Epidermal melanocyte (primary cell): ENCODE data around the gene CHRNA1.
"Not testable (repeated sequence)": the region's sequence is repeated elsewhere in the genome, so short reads cannot be mapped to it uniquely, and the experiment has no call there.

ENCODE experiments used
- DNase-seq: peaks from one replicate; pipeline ENCODE4 v3.0.0; 2011; ENCODE audit warnings: low spot score; ENCODE audit not compliant: insufficient read length

CHRNA1 gene

DNA sequence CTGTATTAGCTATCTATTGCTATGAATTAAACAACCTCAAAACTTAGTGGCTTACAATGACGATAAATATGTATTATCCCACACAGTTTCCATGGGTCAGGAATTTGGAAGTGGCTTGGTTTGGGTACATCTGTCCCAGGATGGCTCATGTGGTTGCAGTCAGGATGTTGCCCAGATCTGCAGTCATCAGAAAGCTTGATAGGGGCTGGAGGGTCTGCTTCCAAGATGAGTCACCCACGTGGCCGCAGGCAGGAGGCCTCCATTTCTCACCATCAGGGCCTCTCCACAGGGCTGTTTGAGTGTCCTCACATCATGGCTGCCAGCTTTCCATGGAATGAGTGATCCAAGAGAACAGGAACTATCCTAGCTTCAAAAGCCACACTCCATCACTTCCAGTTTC lies 46.4 kb downstream of the CHRNA1 start:
- no peak for DNase-seq

- DNase-seq, result no peak
Measured at GRCh38 chr2:174717273-174717672, 47.0 kb downstream of the CHRNA1 start.

GRCh38 chr2:174716785-174717184 lies 47.5 kb downstream of the CHRNA1 start:
- DNase-seq, result no peak

- no peak for DNase-seq
Measured at GRCh38 chr2:174713686-174714085, 50.6 kb downstream of the CHRNA1 start.

DNA sequence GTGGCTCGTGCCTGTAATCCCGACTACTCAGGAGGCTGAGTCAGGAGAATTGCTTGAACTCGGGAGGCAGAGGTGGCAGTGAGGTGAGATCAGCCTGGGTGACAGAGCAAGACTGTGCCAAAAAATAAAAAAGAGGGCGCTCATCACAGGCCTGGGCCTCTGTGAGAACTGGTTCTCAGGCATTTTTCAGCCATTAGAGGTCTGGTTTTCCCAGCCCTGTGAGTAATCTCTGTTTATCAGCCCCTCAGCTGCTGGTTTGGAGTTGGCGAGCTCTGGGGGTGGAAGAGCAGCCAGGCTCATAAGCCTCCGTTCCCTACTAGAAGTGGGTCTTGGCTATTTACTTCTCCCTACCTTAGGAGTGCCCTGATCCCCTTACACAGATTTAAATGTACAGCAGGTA lies 53.1 kb downstream of the CHRNA1 start:
- DNase-seq, result no peak

DNA sequence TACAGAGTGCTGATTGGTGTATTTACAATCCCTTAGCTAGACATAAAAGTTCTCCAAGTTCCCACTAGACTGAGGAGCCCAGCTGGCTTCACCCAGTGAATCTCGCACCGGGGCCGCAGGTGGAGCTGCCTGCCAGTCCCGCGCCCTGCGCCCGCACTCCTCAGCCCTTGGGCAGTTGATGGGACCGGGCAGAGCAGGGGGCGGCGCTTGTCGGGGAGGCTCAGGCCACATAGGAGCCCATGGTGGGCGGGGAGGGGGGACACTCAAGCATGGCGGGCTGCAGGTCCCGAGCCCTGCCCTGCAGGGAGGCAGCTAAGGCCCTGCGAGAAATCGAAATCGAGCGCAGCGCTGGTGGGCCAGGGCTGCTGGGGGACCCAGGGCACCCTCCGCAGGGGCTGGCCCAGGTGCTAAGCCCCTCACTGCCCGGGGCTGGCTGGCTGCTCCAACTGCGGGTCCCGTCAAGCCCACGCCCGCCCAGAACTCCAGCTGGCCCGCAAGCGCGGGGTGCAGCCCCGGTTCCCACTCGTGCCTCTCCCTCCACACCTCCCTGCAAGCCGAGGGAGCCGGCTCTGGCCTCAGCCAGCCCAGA lies 54.8 kb downstream of the CHRNA1 start:
- not testable (repeated sequence) for DNase-seq

DNA sequence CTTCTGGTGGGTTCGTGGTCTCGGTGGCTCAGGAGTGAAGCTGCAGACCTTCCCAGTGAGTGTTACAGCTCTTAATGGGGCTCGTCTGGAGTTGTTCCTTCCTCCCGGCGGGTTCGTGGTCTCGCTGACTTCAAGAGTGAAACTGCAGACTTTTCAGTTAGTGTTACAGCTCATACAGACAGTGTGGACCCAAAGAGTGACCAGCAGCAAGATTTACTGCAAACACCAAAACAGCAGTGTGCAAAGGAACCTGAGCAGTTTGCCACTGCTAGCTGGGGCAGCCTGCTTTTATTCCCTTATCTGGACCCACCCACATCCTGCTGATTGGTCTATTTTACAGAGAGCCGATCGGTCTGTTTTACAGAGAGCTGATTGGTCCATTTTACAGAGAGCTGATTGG lies 55.6 kb downstream of the CHRNA1 start:
- DNase-seq, result no peak

GRCh38 chr2:174705321-174705720 lies 59.0 kb downstream of the CHRNA1 start:
- no peak for DNase-seq

- DNase-seq, result no peak
Measured at GRCh38 chr2:174704642-174705041, 59.6 kb downstream of the CHRNA1 start.

DNA sequence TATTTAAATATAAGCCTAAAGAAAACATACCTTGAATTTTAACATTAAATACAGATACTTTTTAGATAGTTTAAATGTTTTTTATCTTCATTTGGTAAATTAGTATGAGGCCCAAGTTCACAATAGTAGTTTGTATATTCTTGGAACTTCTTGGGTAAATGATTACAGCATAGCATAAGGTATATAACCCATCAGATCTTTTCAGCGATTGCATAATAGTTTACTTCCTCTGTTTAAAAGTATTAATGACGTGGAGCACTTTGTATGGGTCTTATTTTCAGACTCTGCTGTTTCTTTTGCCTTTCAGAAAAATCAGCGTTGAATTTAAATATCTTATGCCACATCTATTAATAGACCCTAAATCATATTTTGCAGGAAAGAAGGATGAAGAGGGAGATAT lies 60.2 kb downstream of the CHRNA1 start:
- no peak for DNase-seq

DNA sequence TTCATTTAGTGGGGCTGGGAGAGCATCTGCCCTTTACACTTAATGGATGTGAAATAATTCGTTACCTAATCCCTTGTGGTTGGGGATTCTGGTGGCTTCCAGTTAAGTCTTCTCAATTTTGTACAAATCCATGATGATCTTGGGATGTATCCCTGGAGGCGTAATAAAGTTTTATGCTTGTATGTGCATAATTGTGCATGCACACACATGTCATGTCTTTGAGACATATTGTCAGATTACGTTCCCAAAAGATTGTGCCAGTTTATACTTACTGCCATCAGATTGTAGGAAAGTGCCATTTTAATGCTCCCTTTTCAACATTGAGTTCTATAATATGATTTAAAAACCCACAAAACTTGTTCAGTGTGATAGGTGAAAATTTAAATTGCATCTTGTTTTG lies 60.8 kb downstream of the CHRNA1 start:
- no peak for DNase-seq

DNA sequence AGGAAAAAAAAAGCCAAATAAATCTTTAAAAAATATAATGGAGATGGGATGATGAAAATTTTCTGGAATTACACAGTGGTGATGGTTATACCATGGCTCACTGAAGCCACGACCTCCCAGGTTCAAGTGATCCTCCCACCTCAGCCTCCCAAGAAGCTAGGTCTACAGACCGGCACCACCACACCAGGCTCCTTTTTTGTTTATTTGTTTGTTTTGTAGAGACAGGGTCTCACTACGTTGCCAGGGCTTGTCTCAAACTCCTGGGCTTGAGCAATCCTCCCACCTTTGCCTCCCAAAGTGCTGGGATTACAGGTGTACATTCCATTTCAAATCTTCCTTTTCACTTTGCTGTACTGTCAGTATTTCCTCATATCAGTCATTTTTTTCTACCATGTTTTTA lies 61.7 kb downstream of the CHRNA1 start:
- no peak for DNase-seq

DNA sequence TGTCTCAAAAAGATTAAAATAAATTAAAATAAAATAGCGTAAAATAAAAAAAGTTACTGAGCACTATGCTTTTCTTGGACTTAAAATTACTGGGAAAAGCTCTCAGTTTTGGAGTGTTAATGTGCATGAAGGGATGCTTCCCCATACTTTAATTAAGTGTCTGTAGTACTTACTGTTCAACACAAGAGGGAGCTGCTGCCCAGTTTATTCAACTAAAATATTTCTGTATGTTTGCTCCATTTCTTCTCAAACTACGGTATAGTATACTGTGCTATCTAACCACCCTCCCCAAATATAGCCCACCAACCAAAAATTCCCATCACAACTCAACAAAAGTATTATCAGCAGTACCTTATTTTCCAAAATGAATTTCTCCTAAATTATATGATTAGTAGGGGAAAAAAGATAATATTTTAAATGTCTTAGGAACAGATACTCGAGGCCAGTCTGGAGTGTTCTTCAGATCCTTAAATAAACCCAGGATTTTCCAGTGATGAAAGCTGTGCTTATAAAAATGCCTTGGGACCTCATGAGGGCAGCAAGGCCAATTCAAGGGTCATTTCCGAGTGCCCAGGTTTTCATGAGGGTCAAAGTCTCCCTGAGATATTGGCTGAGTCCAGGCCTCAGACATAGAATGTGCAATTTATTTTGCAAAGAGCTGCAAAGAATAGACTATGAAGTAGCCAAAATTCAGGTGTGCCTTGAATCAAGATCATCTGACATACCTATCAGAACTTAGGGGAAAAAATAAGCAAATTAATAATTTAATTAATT lies 64.1 kb downstream of the CHRNA1 start:
- peak; percentile 64 for DNase-seq
